Ovary (tissue), 9 donors: Measurements from ENCODE around the gene ALDH7A1. TPM values are rescaled to one million over a fixed set of nuclear protein-coding genes. Genes with fewer than 3 reads are reported as not detected.

Experiments
- DNase-seq, 5 donors: peaks; one replicate each; pipeline ENCODE4 v3.0.0-alpha.2; 2019 to 2020
- H3K27ac ChIP-seq, 2 donors: fragments of 200-600 bp; one replicate each; pipeline versions ENCODE4 v1.5.1 to v1.8.0; 2019 to 2022
- H3K27me3 ChIP-seq: fragments of 200-600 bp; one replicate; pipeline ENCODE4 v1.8.0; 2022
- H3K36me3 ChIP-seq: fragments of 200-600 bp; sonication (generic); one replicate; pipeline ENCODE4 v1.5.1; 2019
- H3K4me1 ChIP-seq: one replicate; pipeline ENCODE4 v1.8.1; 2013; ENCODE audit warnings: mild to moderate bottlenecking, moderate library complexity; ENCODE audit not compliant: insufficient read depth
- H3K4me3 ChIP-seq: fragments of 200-600 bp; sonication (generic); one replicate; pipeline ENCODE4 v1.5.1; 2017
- H3K9me3 ChIP-seq, 2 donors: fragments of 200-600 bp in 1 of 2; sonication (generic) in 1 of 2; one replicate each; pipeline versions ENCODE4 v1.5.1 to v1.8.1; 2013 to 2019; ENCODE audit warnings: mild to moderate bottlenecking in 1 of 2, moderate library complexity in 1 of 2
- CTCF ChIP-seq, 3 donors: fragments of 450-650 bp in 2 of 3; fragments of 200-600 bp in 1 of 3; IDR thresholded peaks; one replicate each; pipeline versions ENCODE4 v1.5.1 to v1.8.0; 2016 to 2022; ENCODE audit warnings: antibody characterized with exemption in 3 of 3, mild to moderate bottlenecking in 1 of 3
- EP300 ChIP-seq: sonication (generic); formaldehyde crosslinking; IDR thresholded peaks from one replicate; pipeline ENCODE4 v1.6.1; 2017; ENCODE audit warnings: antibody characterized with exemption
- POLR2A ChIP-seq: fragments of 450-650 bp; IDR thresholded peaks from one replicate; pipeline ENCODE4 v1.6.1; 2017; ENCODE audit warnings: antibody characterized with exemption, mild to moderate bottlenecking, moderate library complexity
- WGBS, 3 donors: extraction: QIAGEN DNeasy Blood & Tissue Kit in 1 of 3; methylation state at CpG; one replicate each; pipeline versions ENCODE4 v1.1.5 to v1.1.7; 2013 to 2017; 5-methylcytosine and 5-hydroxymethylcytosine counted together
- intact Hi-C, 4 donors: fragments of 100-400 bp; cut with DNase I; formaldehyde crosslinking; loops; one replicate each; pipeline versions ENCODE4 v1.11.0 to v1.15.1; 2022 to 2023
- polyA plus RNA-seq, 2 donors: library from polyadenylated mRNA; stranded (reverse); fragments of 200-250 nt in 1 of 2; fragments of 350-450 nt in 1 of 2; fragmentation: Illumina TruSeq in 1 of 2; extraction: RNeasy Lipid Tissue Mini Kit (QIAGEN cat#74804) in 1 of 2; gene quantifications; one replicate each; pipeline ENCODE4 v1.2.3, GENCODE V29; 2013 to 2014
- total RNA-seq, 7 donors: library from RNA; depleted of rRNA in 2 of 7; stranded (reverse); fragments of >200 nt in 2 of 7; fragmentation: NEBNext Ultra II Directional in 3 of 7; extraction: Animal tissue kit (Norgen Biotek cat#: 25700) in 3 of 7; gene quantifications; one replicate each; pipeline versions ENCODE4 v1.1.0 to v1.2.4, GENCODE V29; 2016 to 2023
- donor health status: DM: no; HTN: no; CAD: no; lungs with moderate emphysema.
- donor health status: DM: no; HTN: no; CAD: no.
- donor health status: Bipolar disorder and iron deficiency.
- donor health status: DM: yes; HTN: yes; CAD: no.
- donor health status: DM: no; HTN: no; CAD: no.
- donor health status: DM: yes; HTN: yes; CAD: no.

The ALDH7A1 gene
- total and polyA plus RNA-seq, 9 donors = 28.3 to 161 (median 99.2) TPM

- H3K4me1 ChIP-seq = peaks cover 17% of the 10 kb centered on the region
- H3K27ac ChIP-seq = peak overlapping the region; percentile 31 to 51
- no peaks in the 10 kb centered on the region for H3K27me3 ChIP-seq
- TF ChIP-seq CTCF (IDR thresholded peaks at IDR 0.05) = no peak
- no peak for TF ChIP-seq EP300
- no peak for TF ChIP-seq POLR2A
- H3K4me3 ChIP-seq = no peak overlapping the region
- intact Hi-C loops = loop anchor here in 2 of 4 donors (5.0 kb wide), 1 partner anchor 33 kb away; no protein-coding TSS in a partner anchor
- WGBS, 3 donors = 37 to 56% (median 43%) methylated on average over 2 of the region's 2 CpGs
- H3K36me3 ChIP-seq = no peaks in the 10 kb centered on the region
- peak in 1 of 5 donors; percentile 60 for DNase-seq
- no peaks in the 10 kb centered on the region for H3K9me3 ChIP-seq
Measured at GRCh38 chr5:126499278-126499677, 95.7 kb downstream of the ALDH7A1 start.

- no peak for DNase-seq
- peak overlapping the region; percentile 16 to 45 for H3K27ac ChIP-seq
- no peak overlapping the region for H3K4me3 ChIP-seq
- WGBS, 3 donors = 69 to 72% (median 70%) methylated on average over 5 of the region's 5 CpGs
- no peaks in the 10 kb centered on the region for H3K36me3 ChIP-seq
- TF ChIP-seq EP300 = no peak
- no peak for TF ChIP-seq CTCF (IDR thresholded peaks at IDR 0.05)
- TF ChIP-seq POLR2A = no peak
- peaks cover 13% of the 10 kb centered on the region for H3K4me1 ChIP-seq
- no peaks in the 10 kb centered on the region for H3K27me3 ChIP-seq
- no peaks in the 10 kb centered on the region for H3K9me3 ChIP-seq
- intact Hi-C loops = loop anchor here in 2 of 4 donors (5.0 kb wide), 1 partner anchor 35 kb away; no protein-coding TSS in a partner anchor
Measured at GRCh38 chr5:126497506-126497905, 97.5 kb downstream of the ALDH7A1 start.

GRCh38 chr5:126494393-126494792 is 100.6 kb downstream of the ALDH7A1 start:
- Histone ChIP-seq H3K9me3 (no peaks in the 10 kb centered on the region), H3K36me3 (no peaks in the 10 kb centered on the region), H3K4me3 (no peak overlapping the region), H3K27me3 (no peaks in the 10 kb centered on the region), H3K4me1 (peaks cover 17% of the 10 kb centered on the region), H3K27ac (peak overlapping the region in 1 of 2 donors; percentile 82)
- no peak for DNase-seq
- TF ChIP-seq POLR2A (no peak), EP300 (no peak), CTCF (IDR thresholded peaks at IDR 0.05) (no peak)
- intact Hi-C loops = no loop called here
- 95 to 97% (median 97%) methylated on average over 3 of the region's 3 CpGs for WGBS, 3 donors

GRCh38 chr5:126492939-126493338 is 102.1 kb downstream of the ALDH7A1 start:
- Histone ChIP-seq H3K27me3 (no peaks in the 10 kb centered on the region), H3K9me3 (no peaks in the 10 kb centered on the region), H3K27ac (peak overlapping the region; percentile 50 to 82), H3K4me1 (peaks cover 15% of the 10 kb centered on the region), H3K4me3 (no peak overlapping the region), H3K36me3 (no peaks in the 10 kb centered on the region)
- peak; percentile 72 to 85 (median 76) for DNase-seq
- TF ChIP-seq POLR2A (no peak), CTCF (IDR thresholded peaks at IDR 0.05) (peak; percentile 28 to 61 (median 59))
- intact Hi-C loops = no loop called here
- 12 to 29% (median 17%) methylated on average over 8 of the region's 8 CpGs for WGBS, 3 donors
